D341Med (cell line): Measurements from ENCODE around the gene ADCY10.

ENCODE experiments used
- DNase-seq: peaks from one replicate; pipeline ENCODE4 v3.0.0; 2012; ENCODE audit warnings: low spot score

Gene ADCY10

GRCh38 chr1:167776616-167777268 lies 137.2 kb downstream of the ADCY10 start:
- DNase-seq: no peak

- no peak for DNase-seq
Observed at GRCh38 chr1:167776151-167776550, 137.8 kb downstream of the ADCY10 start.

- no peak for DNase-seq
Observed at GRCh38 chr1:167775178-167775577, 138.8 kb downstream of the ADCY10 start.

DNA sequence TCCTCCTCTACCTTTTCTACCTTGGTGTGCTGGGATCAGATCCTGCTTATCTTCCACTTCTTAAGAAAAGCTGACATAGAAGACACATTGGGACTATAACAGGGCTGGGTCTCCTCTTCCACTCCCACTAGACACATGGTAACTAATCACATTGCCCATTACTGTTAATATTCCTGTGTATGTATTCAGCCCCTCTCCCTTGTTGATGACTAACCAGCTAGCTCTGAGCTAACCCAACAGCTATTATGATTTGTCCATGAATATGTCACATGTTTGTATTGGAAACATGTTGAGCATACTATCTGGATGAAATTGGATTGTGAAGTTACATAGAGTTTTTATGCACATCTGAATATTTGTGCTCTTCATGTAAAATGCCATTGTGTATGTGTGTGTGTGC lies 139.2 kb downstream of the ADCY10 start:
- DNase-seq: no peak

GRCh38 chr1:167773516-167773915 lies 140.4 kb downstream of the ADCY10 start:
- DNase-seq: no peak

GRCh38 chr1:167772436-167772835 lies 141.5 kb downstream of the ADCY10 start:
- no peak for DNase-seq

DNA sequence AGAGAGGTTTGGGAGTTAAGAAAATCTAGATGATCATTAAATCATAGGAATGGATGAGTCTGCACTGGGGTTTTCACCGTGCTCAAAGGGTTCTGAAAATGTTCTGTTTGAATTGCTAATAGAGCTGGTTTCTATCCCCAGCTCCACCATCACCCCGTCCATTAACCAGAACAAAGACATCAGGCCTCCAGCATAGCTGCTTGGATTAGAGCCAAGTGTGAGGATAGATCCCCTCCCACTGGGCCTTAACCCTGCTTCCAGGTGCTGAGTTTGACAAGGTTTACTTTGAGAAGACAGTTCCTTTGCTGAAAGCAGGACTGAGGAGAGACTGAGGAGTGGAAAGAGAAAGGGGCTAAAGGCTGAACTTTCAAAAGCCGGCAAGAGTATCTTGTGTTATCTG lies 143.8 kb downstream of the ADCY10 start:
- no peak for DNase-seq

- DNase-seq: no peak
Observed at GRCh38 chr1:167767761-167768160, 146.2 kb downstream of the ADCY10 start.

- DNase-seq: no peak
Observed at GRCh38 chr1:167766538-167766937, 147.4 kb downstream of the ADCY10 start.

DNA sequence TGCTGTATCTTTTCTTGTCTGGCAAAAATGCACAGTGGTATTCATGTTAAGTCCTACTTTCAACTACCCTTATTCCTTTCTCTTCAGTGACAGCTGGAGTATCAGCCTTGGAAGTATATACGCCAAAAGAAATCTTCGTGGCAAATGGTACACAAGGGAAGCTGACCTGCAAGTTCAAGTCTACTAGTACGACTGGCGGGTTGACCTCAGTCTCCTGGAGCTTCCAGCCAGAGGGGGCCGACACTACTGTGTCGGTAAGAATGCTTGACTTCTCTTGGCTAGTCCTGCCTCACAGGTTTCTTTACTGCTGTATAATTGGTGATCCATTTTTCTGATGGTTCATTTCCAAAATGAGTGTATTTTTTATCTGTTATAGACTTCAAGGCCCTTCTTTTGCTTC lies 148.4 kb downstream of the ADCY10 start:
- no peak for DNase-seq

DNA sequence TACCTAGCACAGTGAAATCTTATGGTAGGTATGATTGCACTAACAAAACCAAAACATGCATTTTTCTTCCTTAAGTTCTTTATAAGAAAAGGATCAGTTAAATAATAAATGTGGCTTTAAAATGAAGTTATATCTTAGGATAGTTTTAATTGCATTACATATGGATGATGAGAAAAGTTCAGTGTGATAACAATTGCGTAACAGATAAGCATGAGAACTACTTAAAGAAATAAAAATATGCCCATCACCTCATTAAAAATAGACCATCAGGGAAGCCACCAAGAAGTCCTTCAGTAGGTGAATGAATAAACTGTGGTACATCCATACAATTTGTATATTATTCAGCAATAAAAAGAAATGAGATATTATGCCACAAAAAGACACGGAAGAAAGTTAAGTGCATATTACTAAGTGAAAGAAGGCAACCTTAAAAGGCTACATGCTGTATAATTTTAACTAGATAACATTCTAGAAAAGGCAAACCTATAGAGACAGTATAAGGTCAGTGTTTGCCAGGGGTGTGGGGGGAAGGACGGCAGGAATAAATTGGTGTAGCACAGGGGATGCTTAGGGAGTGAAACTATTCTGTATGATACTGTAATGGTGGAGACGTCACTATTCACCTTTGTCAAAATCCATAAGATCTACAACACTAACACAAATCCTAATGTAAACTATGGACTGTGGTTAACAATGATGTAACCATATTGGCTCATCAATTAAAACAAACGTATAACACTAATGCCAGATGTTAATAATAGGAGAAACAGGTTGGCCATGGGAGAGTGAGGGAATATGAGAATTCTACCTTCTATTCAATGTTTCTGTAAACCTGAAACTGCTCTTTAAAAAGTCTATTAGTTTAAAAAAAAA lies 149.2 kb downstream of the ADCY10 start:
- no peak for DNase-seq

DNA sequence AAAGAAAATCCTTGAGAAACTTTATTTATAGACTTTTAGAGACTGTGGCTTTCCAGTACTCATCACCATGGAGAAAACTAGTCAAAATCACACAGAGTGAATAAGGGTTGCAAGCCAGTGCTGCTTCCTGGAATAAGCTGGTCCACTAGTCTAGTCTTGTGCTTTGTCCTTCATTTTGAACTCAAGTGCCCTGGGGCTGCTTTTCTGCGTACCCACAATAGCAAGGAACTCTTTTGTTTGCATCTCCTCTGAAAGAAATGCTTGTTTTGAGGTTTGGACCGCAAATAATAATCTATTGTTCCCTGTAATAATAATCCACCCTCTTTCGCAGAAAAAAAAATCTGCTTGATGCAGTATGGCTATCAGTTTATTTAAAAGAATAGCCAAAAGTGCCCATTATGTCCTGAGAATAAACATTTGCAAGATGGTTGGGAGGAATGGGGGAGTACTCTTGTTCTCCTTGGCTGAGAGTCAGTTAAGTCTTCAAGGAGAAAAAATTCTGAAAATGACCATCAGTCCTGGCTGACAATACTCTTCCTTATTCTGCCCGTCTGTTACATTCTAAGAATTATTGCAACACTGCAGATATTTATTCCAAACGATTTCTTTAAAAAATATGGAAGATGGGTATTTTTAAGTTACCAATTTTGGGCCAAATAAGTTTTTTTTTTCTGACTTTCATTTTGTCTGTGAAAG lies 150.3 kb downstream of the ADCY10 start:
- DNase-seq: no peak

DNA sequence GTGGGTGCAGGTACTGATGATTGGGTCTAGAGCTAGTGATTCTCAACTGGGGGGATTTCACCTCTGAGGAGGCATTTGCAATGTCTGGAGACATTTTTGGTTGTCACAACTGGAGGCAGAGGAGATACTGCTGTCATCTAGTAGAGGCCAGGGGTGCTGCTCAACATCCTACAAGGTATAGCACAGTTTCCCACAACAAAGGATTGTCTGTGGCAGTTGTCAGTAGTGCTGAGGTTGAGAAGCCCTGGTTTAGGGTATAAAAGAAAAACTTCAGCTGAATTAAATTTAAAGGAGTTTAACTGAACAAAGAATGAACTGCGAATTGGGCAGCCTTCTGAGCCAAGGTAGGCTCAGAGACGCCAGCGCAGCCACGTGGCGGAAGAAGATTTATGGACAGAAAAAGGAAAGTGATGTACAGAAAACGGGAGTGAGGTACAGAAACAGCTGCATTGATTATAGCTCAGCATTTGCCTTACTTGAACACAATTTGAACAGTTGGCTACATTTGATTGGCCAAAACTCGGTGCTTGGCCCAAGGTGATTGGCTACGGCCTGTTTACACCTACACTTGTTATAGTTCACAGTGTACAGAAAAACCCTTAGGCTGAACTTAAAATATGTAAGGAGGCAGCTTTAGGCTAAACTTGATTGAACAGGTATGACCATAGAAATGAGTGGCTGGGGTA lies 151.7 kb downstream of the ADCY10 start:
- no peak for DNase-seq

- DNase-seq: no peak
Observed at GRCh38 chr1:167761400-167761799, 152.5 kb downstream of the ADCY10 start.
